DMS53 treated with DMSO at 0.1 percent for 48 hours (cell line): ENCODE data around the gene RGS11.
A peak's percentile ranks its signal among the peaks of the same experiment; 100 is the strongest.
"Not testable (repeated sequence)": the region's sequence is repeated elsewhere in the genome, so short reads cannot be mapped to it uniquely, and the experiment has no call there.

Experiments
- DNase-seq: peaks from one replicate; lab custom pipeline; 2025; ENCODE audit not compliant: unreplicated experiment; lab: John Stamatoyannopoulos, UW

The RGS11 gene

GRCh38 chr16:280991-281659 is 5.4 kb upstream of the RGS11 start:
- no peak for DNase-seq

DNA sequence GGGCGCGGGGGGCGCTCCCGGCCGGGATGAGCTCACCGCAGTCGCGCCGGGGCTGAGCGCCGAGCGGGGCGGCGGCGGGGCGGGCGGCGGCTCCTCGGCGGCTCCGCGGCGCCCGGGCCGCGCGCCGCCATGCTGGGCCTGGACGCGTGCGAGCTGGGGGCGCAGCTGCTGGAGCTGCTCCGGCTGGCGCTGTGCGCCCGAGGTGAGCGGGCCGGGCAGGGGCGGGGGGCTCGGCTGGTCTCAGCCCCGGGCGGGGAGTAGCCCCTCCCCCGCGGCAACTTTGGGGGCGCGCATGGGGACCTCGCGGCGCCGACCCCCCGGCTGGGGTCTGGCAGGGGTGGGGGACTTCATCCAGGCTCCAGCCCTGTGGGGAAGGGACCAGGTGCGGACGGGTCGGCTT is 4.8 kb upstream of the RGS11 start, which contains the start of gene ARHGDIG:
TSS of gene ARHGDIG (plus strand) at position 40 of the 400 bp plus-strand sequence. CDS start at position 130, 90 bp downstream.
- no peak for DNase-seq

GRCh38 chr16:280005-280460 is 4.3 kb upstream of the RGS11 start:
- DNase-seq = no peak

GRCh38 chr16:279531-279930 is 3.8 kb upstream of the RGS11 start:
- DNase-seq = no peak

DNA sequence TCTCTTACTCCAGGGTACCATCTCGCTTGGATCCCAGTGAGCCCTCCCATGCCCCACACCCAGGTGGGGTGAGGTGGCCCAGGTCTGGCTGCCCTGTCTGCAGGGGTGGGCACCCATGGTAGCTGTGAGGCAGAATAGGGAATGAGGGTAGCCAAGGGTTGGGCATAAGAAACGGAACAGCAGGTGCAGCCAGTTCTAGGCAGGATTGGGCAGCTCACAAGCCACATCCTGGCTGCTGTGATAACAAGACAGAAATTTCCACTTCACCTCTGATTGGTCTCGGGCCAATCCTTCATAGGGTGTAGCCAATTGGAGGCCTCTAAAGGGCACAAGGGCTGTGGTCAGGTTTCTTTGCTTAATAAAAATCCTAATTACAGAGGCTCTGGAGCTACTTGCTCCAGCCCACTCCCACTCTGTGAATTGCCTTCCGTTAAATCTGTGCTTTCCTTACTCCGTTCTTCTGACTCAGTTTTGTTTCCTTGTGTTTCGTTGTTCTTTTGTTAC is 3.2 kb upstream of the RGS11 start:
- DNase-seq = peak; percentile 46

DNA sequence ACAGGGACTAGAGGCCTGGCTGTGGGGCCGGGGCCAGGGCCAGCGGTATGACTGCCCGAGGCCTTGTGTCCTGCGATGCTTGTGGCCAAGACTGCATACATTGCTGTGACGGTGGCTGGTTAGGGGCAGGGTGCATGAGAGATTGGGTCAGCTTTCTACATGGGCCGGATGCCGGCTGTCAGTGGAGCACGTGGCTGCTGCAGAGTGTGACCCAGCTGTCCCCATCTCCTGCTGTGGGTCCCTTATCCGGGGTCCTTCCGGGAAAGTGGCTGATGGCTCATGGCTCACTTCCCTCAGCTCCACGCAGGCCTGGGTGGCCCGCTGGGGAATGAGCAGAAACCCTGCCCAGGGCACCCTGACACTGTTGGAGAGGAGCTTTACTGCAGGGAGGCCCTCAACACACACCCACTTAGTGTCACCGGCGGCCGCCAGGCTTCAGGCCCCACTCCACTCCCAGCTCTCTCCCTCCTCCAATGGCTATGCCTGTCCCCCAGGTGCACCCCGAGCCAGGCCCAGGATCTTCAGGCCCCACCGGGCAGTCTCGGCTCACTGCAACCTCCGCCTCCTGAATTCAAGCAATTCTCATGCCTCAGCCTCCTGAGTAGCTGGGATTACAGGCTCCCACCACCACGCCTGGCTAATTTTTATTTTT is 808 bp upstream of the RGS11 start:
- no peak for DNase-seq

DNA sequence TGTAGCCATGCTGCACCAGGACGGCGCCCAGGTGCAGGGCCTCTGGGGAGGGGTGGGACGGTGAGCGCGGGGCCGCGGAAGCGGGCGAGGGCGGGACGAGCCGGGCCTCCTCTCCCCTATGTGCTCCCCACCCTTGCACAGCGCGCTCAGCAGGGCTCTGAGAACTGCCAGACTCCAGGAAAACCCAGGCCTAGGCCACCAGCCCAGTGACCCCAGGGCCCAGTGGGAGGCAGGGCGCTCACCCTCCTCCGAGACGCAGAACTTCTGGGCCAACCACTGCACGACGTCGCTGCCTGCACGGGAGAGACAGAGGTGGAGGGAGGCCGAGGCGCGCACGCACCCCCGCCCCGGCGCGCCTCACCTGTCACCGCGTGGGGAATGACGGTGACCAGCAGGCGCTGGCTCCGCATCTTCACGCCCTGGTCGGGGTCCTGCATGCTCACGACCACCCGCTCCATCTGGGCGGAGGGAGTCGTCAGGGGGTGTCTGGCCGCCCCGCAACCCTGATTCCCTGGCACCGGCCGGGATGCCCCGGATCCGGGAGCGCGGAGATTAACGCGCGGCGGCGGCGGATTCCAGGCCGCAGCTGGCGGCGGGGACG is 603 bp downstream of the RGS11 start:
- no peak for DNase-seq

DNA sequence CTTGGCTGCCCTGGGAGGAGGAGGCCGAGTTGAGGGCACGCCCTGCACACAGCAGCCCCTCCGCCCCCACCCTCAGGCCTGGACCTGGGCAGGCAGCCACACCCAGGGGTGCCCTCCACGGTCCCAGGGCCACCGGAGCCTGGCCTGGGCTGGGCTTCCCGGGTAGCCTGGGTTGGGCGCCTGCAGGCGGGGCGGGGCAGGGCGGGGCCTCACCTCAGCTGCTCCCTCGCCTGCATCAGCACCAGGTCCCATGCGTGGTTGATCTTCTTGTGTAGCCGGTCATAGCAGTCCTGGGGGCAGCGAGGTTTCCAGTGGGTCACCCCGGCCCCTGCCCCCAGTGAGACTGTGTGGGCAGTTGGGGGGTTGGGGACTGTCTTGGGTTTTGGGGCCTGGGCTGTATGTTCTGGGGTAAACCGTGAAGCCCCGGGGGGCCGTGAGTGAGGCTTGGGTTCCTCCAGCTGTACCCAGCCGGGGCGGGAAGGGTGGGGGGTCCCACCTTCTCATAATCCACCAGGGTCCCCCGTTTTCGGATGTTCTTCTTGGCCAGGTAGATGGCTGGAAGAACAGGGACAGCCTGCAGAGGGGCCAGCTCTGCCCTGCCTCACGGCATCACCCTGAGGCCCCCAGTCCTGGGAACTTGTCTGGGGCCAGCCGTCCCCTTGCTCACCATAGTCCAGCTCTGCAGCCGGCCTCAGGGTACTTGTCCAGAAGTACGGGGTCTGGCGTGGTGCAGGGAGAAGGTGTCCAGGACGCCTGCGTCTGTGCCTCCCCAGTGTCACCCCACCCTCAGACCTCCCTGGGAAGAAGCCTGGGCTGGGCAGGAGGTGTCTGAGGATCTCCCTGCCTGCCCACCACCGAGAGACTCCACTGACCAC is 2.0 kb downstream of the RGS11 start:
- no peak for DNase-seq

- DNase-seq = no peak
Measured at GRCh38 chr16:272633-273546, 2.9 kb downstream of the RGS11 start.

- no peak for DNase-seq
Measured at GRCh38 chr16:270381-271255, 5.1 kb downstream of the RGS11 start.

- DNase-seq = no peak
Measured at GRCh38 chr16:269061-269796, 6.5 kb downstream of the RGS11 start.

- no peak for DNase-seq
Measured at GRCh38 chr16:268141-269053, 7.3 kb downstream of the RGS11 start.

- DNase-seq = not testable (repeated sequence)
Measured at GRCh38 chr16:267562-267961, 8.2 kb downstream of the RGS11 start.

- DNase-seq = no peak
Measured at GRCh38 chr16:266258-267164, 9.2 kb downstream of the RGS11 start.

- DNase-seq = no peak
Measured at GRCh38 chr16:265711-266110, 10.0 kb downstream of the RGS11 start.

GRCh38 chr16:265002-265529 is 10.7 kb downstream of the RGS11 start:
- DNase-seq = no peak
